HG02571 (cell line): Measurements from ENCODE around the gene MEN1.
"Not testable (repeated sequence)": the region's sequence is repeated elsewhere in the genome, so short reads cannot be mapped to it uniquely, and the experiment has no call there.

Source experiments
- ATAC-seq: cut with Tn5 transposase; IDR thresholded peaks from one replicate; pipeline ENCODE4 v1.9.1; 2021; ENCODE audit warnings: mild to moderate bottlenecking, moderate library complexity; ENCODE audit not compliant: unreplicated experiment

Gene MEN1

GRCh38 chr11:64834031-64834722, 23.8 kb upstream of the MEN1 start:
- no peak for ATAC-seq

- ATAC-seq, result no peak
These were observed 23.2 kb upstream of the MEN1 start for GRCh38 chr11:64833509-64833908.

- ATAC-seq, result no peak
These were observed 22.8 kb upstream of the MEN1 start for GRCh38 chr11:64833198-64833502.

- ATAC-seq, result no peak
These were observed 22.3 kb upstream of the MEN1 start for GRCh38 chr11:64832467-64833197.

GRCh38 chr11:64831411-64831891, 21.1 kb upstream of the MEN1 start:
- ATAC-seq, result no peak

- ATAC-seq, result no peak
These were observed 19.3 kb upstream of the MEN1 start for GRCh38 chr11:64829536-64830251.

- ATAC-seq, result no peak
These were observed 17.1 kb upstream of the MEN1 start for GRCh38 chr11:64827451-64827839.

GRCh38 chr11:64826578-64827450, 16.5 kb upstream of the MEN1 start:
- ATAC-seq, result no peak

- ATAC-seq, result no peak
These were observed 15.7 kb upstream of the MEN1 start for GRCh38 chr11:64826062-64826461.

GRCh38 chr11:64823568-64824119, 13.3 kb upstream of the MEN1 start:
- ATAC-seq, result no peak

- ATAC-seq, result no peak
These were observed 7.1 kb upstream of the MEN1 start for GRCh38 chr11:64817476-64817875.

GRCh38 chr11:64815433-64815832, 5.1 kb upstream of the MEN1 start:
- ATAC-seq, result not testable (repeated sequence)

GRCh38 chr11:64814712-64815187, 4.4 kb upstream of the MEN1 start:
- no peak for ATAC-seq

GRCh38 chr11:64813826-64814225, 3.5 kb upstream of the MEN1 start:
- no peak for ATAC-seq

GRCh38 chr11:64810891-64811272, 531 bp upstream of the MEN1 start:
- no peak for ATAC-seq

- peak; percentile 8 for ATAC-seq
These were observed 540 bp downstream of the MEN1 start for GRCh38 chr11:64809781-64810241.

GRCh38 chr11:64805481-64805880, 4.9 kb downstream of the MEN1 start:
- no peak for ATAC-seq

- no peak for ATAC-seq
These were observed 5.8 kb downstream of the MEN1 start for GRCh38 chr11:64804346-64805210.

GRCh38 chr11:64803846-64804345, 6.5 kb downstream of the MEN1 start:
- no peak for ATAC-seq
